Measurements from ENCODE around the gene SUSD6.
"Not testable (repeated sequence)": the region's sequence is repeated elsewhere in the genome, so short reads cannot be mapped to it uniquely, and the experiment has no call there.

SUSD6 gene

GRCh38 chr14:69591317-69591716 is 20.1 kb upstream of the SUSD6 start:
- no peak for DNase-seq (ENCODE audit: low read depth in 2 of 2)

- peak; percentile 86 to 87 for DNase-seq (ENCODE audit: low read depth in 2 of 2)
Observed at GRCh38 chr14:69593018-69593677, 18.2 kb upstream of the SUSD6 start.

GRCh38 chr14:69594846-69595245 is 16.6 kb upstream of the SUSD6 start:
- no peak for DNase-seq (ENCODE audit: low read depth in 2 of 2)

DNA sequence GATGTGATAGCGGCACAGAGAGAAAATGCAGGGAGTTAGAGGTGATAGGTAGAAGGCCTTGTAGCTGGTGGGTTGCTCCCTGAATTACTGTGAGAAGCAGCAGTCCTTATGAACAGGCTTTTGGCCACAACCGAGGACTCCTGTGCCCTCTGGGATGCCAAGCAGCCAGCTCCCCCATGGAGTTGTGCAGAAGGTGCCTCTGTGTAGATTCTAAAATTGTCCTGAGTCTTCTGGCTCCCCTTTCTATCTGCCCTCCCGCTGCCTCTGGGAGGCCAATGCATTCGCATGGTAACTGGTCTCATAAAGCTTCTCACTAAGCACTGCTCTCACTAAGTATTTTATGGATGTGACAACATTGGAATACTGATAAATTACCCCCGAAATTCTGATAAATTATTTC is 16.1 kb upstream of the SUSD6 start:
- DNase-seq (ENCODE audit: low read depth in 2 of 2), result no peak

DNA sequence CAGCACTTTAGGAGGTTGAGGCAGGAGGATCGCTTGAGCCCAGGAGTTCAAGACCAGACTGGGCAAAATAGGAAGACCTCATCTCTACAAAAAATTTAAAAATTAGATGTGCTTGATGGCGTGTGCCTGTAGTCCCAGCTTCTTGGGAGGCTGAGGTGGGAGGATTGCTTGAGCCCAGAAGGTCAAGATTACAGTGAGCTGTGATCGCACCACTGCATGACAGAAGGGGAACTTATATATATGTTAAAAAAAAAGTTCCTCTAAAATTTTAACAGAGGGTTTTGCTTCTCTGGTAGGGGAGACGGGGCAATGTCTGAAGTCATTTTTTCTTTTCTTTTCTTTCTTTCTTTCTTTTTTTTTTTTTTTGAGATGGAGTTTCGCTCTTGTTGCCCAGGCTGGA is 12.0 kb upstream of the SUSD6 start:
- not testable (repeated sequence) for DNase-seq (ENCODE audit: low read depth in 2 of 2)

DNA sequence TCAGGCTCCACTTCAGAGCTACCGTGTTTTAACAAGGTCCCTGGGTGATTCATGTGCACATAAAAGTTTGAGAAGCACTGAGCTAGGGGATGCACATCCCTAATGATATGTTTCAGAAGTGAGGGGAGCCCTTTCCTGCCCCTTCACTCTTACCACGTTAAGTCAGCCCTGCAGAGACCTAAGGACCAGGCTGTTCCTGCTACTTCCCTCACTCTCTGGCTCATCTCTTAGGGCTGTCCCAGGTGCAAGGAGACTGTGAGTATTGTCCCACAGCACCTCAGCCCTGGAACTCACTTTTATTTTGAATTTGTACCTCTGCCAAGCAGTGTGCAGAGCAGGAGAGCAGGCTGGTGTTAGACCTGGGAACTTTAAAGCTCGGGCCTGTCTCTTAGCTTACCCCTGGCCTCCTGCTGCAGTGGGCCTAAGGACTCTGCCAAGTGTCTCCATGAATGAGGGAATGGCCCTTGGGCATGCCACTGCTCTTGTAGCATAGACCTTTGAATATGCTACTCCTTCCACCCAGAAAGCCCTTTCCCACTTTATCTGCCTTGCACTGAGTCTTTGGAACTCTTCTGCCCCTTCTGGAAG is 11.0 kb upstream of the SUSD6 start:
- DNase-seq (ENCODE audit: low read depth in 2 of 2), result no peak

DNA sequence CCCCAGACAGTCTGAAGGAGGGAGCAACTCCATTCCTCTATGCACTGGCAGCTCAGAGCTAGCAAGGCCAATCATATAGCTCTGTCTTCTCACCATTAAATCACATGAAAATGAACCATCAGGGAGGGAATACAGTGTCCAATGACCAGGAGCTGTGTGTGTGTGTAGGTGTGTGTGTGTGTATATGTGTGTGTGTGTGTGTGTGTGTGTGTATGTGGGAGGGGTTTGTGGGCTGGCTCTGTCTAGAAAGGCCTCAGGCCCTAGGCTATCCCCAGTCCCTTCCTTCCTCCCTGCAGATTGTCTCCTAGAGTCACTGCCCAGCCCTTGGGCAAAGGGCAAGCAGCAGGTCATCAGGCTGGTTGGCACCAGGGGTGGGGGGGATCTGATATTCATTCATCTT is 5.7 kb upstream of the SUSD6 start:
- DNase-seq (ENCODE audit: low read depth in 2 of 2), result no peak

- no peak for DNase-seq (ENCODE audit: low read depth in 2 of 2)
Observed at GRCh38 chr14:69606258-69607184, 4.9 kb upstream of the SUSD6 start.

DNA sequence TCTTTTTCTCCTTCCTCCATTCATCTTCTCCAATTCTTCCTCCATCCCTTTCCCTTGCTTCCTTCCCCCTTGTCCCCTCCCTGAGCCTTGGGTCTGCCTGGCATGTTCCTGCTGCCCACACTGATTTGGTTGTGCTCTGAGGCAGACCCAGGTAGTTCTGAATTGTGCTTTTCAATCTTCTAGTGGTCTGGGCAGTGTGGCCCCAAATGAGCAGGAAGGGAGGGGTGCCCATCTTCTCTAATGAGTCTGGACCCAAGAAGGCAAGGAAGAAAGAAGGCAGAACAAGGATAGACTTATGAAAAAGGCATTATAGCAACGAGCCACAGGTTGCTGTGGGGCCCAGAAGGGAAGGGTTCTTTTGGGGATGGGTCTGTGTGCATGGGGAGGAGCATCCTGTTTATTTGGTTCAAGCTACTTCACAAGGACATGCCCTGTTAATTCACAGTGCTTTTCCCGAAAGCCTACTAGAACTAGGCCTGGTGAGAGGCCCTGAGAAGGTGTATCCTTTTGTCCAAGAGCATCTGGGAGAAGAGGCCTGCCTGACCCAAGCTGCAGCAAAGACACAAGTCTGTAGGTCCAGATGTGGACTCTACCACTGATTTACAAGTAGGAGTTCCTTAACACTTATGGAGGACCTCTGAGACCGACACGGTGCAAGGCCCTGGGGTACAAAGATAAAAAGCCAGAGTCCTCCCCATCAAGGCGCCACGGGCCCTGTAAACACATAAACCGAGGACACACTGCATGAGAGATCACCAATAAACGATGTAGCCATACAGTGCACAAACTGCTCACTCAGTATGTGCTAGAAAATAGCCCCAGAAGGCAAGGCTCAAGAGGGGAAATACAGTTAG is 1.1 kb upstream of the SUSD6 start:
- no peak for DNase-seq (ENCODE audit: low read depth in 2 of 2)

DNA sequence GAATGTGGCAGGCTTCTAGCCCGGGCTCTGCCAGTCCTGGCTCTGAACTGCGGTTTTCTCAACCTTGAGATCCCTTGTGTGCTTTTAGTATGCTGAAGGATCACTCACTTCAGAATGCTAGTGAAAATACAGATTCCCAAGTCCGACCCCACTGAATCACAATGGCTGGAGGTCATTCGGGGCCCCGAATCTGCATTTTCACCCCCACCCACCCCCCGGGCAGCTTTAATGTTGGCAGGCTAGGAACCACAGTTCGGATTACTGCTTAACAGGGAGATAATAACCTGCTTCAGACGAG is 573 bp upstream of the SUSD6 start:
- no peak for DNase-seq (ENCODE audit: low read depth in 2 of 2)

- DNase-seq (ENCODE audit: low read depth in 2 of 2), result no peak
Observed at GRCh38 chr14:69612014-69612782, 802 bp downstream of the SUSD6 start.

GRCh38 chr14:69612783-69613130 is 1.4 kb downstream of the SUSD6 start:
- no peak for DNase-seq (ENCODE audit: low read depth in 2 of 2)

DNA sequence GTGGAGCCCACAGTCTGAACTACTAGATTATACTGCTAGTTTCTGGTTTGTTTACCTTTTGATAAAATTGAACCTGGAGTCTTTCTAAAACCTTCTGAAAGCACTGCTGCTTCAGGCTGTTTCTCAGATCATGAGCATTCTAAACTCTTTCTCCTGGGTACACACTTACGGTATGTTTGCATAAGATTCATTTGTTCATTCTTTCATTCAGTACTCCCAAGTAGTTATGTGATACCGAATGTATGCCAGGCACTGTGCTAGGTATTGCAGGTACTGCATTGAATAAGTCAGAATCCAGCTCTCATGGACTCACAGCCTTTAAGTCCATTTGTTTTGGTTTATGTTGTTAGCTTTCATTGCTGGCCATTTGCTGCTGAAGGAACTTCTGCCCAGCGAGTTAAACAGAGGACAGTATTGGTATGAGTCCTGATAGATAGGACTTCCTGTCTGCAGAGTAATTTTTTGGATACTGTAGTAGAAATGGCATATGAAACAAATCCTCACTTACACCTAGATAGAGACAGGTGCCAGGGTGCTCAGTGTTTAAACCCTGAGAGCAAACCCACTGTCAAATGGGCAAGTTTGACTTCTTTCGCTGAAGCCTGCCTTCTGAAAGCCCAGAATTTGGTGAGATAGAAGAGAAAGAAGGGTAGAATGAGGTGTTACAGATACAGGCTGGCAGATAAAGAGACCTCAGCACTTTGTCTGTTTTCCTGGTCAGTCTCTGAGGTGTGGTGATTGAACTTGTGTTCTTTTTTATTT is 2.1 kb downstream of the SUSD6 start:
- no peak for DNase-seq (ENCODE audit: low read depth in 2 of 2)

DNA sequence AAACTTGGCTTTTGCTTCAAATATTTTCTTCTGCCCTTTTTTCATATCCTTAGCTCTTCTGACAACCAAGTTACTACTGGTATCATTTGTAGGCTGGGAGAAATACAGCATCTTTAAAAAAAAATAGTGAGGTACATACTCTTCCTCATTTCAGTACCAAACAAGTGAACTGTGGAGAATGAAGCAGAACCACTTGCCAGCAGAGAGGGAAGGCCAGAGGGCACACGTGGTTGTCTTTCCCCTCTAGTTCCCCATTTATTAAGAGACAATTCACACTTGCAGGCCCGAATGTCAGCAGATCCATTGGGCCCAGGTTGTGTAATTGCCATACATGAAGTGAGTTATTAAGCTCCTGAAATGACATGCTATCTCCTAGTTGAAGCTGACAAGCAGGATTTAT is 3.2 kb downstream of the SUSD6 start:
- no peak for DNase-seq (ENCODE audit: low read depth in 2 of 2)

GRCh38 chr14:69615121-69615495 is 3.7 kb downstream of the SUSD6 start:
- DNase-seq (ENCODE audit: low read depth in 2 of 2), result no peak

- peak; percentile 70 to 76 for DNase-seq (ENCODE audit: low read depth in 2 of 2)
Observed at GRCh38 chr14:69615496-69616407, 4.4 kb downstream of the SUSD6 start.

- DNase-seq (ENCODE audit: low read depth in 2 of 2), result no peak
Observed at GRCh38 chr14:69616408-69616773, 5.0 kb downstream of the SUSD6 start.

- no peak for DNase-seq (ENCODE audit: low read depth in 2 of 2)
Observed at GRCh38 chr14:69617796-69618195, 6.4 kb downstream of the SUSD6 start.

GRCh38 chr14:69619012-69619411 is 7.6 kb downstream of the SUSD6 start:
- DNase-seq (ENCODE audit: low read depth in 2 of 2), result no peak

DNA sequence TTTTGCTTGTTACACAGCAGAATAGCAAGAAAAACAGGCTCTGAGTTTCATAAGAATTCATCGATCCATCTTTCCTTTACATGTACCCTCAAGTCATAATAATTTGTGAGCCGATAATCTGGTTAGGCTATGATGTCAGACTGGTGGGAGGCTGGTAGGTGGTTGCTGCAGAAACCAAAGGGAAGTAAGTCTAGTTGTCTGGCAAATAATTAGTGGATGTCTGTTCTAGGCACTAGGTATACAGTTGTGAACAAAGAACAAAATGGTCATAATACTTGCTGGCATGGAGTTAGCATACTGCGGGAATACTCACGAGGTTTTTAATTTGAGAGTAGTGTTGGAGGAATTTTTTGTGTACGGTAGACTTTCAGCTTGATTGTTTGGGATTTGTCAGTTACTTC is 8.8 kb downstream of the SUSD6 start:
- no peak for DNase-seq (ENCODE audit: low read depth in 2 of 2)
